Ramos (cell line): Measurements from ENCODE around the gene OLFM4.

ENCODE experiments used
- in situ Hi-C: fragments of 300-500 bp; cut with MboI; formaldehyde crosslinking; loops from one replicate; pipeline ENCODE4 v1.14.3; 2022; ENCODE audit warnings: low sequenced_read_pairs; ENCODE audit not compliant: unreplicated experiment

OLFM4 gene

GRCh38 chr13:53028637-53029203 lies at the start of gene OLFM4:
OLFM4 (plus strand) TSS chr13:53028813; CDS start chr13:53028837, 24 bp downstream.
- in situ Hi-C loops: no loop called here

- in situ Hi-C loops: no loop called here
Observed at GRCh38 chr13:52978989-52979388, 49.6 kb upstream of the OLFM4 start.

- in situ Hi-C loops: no loop called here
Observed at GRCh38 chr13:52980695-52981094, 47.9 kb upstream of the OLFM4 start.

- in situ Hi-C loops: no loop called here
Observed at GRCh38 chr13:52983836-52984235, 44.8 kb upstream of the OLFM4 start.

- in situ Hi-C loops: no loop called here
Observed at GRCh38 chr13:52984881-52985363, 43.7 kb upstream of the OLFM4 start.

- in situ Hi-C loops: no loop called here
Observed at GRCh38 chr13:52991344-52992020, 37.1 kb upstream of the OLFM4 start.

- in situ Hi-C loops: no loop called here
Observed at GRCh38 chr13:52992110-52992509, 36.5 kb upstream of the OLFM4 start.

GRCh38 chr13:52994051-52994450 lies 34.6 kb upstream of the OLFM4 start:
- in situ Hi-C loops: no loop called here

- in situ Hi-C loops: no loop called here
Observed at GRCh38 chr13:52994865-52995264, 33.7 kb upstream of the OLFM4 start.

GRCh38 chr13:52995946-52996345 lies 32.7 kb upstream of the OLFM4 start:
- in situ Hi-C loops: no loop called here

- in situ Hi-C loops: no loop called here
Observed at GRCh38 chr13:52997951-52998876, 30.4 kb upstream of the OLFM4 start.

- in situ Hi-C loops: no loop called here
Observed at GRCh38 chr13:52999093-52999696, 29.4 kb upstream of the OLFM4 start.

GRCh38 chr13:53001444-53002225 lies 27.0 kb upstream of the OLFM4 start:
- in situ Hi-C loops: no loop called here

- in situ Hi-C loops: no loop called here
Observed at GRCh38 chr13:53004573-53004972, 24.0 kb upstream of the OLFM4 start.

GRCh38 chr13:53005626-53006025 lies 23.0 kb upstream of the OLFM4 start:
- in situ Hi-C loops: no loop called here

- in situ Hi-C loops: no loop called here
Observed at GRCh38 chr13:53007872-53008271, 20.7 kb upstream of the OLFM4 start.

GRCh38 chr13:53010374-53011105 lies 18.1 kb upstream of the OLFM4 start:
- in situ Hi-C loops: no loop called here

- in situ Hi-C loops: no loop called here
Observed at GRCh38 chr13:53012707-53013106, 15.9 kb upstream of the OLFM4 start.

- in situ Hi-C loops: no loop called here
Observed at GRCh38 chr13:53013113-53013512, 15.5 kb upstream of the OLFM4 start.
